GM19463 (cell line): Measurements from ENCODE around the gene MEF2A.
A peak's percentile ranks its signal among the peaks of the same experiment; 100 is the strongest.

Experiments used
- ATAC-seq: cut with Tn5 transposase; IDR thresholded peaks from one replicate; pipeline ENCODE4 v1.9.1; 2021; ENCODE audit warnings: mild to moderate bottlenecking, moderate library complexity; ENCODE audit not compliant: unreplicated experiment

The MEF2A gene

GRCh38 chr15:99696096-99696495 lies 130.3 kb downstream of the MEF2A start:
- no peak for ATAC-seq

DNA sequence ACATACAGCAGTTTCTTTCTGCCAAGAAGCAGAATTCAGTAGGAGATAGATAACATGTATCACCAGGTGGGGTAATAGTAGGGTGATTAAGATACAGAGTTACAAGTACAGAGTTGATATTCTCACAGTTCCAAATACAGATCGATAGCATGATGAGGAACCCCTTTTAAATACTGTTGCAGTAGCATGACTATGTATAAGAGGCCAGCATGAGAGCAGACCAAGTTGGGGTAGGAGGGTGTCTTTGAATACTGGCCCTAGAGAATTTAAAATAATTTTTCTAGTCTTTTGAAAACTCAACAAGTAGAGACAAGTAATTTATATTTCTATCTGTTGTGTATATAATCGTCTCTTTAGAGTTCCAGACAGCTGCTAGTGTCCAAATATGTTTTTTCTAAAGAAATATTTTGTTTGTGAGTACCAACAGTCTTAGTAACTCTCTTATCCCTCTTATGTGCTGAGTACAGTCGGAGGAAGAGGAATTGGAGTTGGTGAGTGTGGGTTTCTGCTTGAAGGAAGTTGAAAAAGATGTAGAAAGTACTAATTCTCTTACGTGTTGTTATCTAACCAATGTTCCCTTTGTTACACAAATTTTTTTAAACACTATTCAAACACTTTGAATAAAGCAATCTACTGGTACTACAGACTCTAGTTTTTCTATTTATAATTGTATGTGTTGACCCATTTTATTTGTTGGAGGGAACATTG lies 137.3 kb downstream of the MEF2A start:
- ATAC-seq, result no peak

GRCh38 chr15:99703603-99704443 lies 138.0 kb downstream of the MEF2A start:
- peak; percentile 52 for ATAC-seq

GRCh38 chr15:99704444-99704838 lies 138.7 kb downstream of the MEF2A start:
- ATAC-seq, result peak; percentile 57

DNA sequence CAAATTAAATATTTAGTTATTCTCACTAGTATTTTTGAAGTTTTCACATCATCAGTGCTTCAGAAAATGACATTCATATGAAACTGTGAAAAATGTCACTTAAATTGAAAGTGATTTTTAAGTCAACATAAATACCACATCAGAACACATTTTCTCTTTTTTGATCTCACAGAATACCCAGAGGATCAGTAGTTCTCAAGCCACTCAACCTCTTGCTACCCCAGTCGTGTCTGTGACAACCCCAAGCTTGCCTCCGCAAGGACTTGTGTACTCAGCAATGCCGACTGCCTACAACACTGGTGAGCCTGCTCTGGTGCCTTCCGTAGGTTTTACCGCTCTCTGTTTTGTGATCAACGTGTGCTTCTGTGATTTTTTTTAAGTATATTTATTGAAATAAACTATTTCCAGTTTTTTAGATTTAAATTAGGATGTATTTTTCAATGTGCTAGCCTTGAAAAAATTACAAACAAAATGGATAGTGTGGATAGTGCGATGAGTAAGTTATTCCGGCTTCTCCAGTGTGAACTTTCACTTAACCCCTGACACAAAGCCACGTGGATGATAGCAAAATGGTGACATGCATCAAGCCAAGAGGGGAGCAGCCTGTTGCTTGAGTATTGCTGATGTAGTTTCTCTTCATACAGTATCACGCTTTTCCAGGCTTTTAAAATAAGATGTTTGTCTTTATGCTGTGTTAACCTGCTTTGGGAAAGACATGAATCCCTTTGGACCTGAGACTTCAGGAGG lies 140.9 kb downstream of the MEF2A start:
- ATAC-seq, result no peak

DNA sequence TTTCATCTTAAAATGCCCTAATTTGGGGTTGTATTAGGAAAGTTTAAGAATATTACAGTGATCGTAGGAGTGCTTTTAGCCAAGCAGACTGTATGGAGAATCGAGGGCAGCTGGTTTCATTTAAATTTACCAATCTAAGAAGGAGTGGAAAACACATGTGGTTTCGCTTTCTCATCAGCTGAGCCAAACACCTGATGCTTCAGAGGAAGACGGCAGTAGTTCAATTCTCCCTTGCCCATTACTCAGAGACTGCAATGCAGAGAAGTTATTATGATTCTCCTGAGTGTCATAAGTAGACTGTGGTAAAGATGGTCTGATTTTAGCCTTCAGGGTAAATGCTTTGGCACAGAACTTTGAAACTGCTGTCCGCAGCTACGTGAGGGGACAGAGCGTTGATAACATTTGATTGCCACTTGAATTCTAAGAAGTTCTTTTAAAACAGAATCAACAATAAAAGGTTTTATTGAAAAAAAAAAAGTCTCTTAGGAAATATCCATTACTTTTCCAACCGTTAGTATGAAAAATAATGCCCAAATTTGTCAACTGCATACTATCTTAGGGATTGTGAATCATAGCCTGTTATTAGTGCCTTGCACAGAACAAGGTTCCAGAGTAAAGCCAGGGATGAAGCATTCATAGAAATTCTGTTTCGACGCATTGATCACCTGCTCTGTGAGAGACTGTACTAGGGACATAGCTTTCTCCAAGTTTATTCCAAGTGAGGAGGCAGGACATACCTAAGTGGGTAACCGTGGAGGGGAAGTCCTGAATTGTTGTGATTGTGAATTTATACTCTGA lies 141.9 kb downstream of the MEF2A start:
- no peak for ATAC-seq

DNA sequence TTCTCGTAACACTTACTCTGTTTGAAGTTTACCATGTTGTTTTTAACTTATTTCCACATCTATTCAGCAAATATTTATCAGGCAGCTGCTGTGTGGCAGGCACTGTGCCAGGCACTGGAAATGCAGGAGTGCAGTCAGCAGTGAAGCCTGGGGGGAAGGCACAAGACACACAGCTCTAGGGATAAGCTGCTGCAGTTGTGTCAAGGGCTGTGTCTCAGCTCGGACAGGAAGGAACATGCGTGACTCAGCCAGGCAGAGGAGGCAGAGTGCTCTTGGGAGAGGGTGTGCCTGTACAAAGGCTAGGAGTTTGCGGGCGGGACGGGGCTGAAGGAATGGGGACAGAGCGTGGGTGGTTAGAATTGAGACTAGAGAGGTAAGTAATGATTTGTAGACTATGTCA lies 142.8 kb downstream of the MEF2A start:
- ATAC-seq, result no peak

GRCh38 chr15:99709243-99709986 lies 143.6 kb downstream of the MEF2A start:
- ATAC-seq, result no peak

DNA sequence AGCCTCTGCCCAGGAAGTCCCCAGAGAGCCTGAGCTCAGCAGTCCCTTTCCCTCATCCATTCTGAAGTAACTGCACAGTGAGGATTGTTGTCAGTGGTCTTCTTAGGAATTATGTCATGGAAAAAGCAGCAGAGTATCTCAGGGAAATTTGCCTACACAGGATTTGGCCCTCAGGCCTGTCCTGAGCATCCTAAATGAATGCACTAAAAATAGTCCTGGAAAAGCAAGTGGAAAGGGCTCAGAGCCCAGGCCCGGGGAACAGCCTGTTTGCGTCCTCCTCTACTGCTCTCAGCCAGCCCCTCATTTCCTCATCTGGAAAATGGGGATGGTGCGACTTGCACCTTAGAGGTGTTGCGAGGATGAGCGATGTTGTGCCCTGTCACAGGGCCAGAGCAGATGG lies 145.8 kb downstream of the MEF2A start:
- ATAC-seq, result no peak

DNA sequence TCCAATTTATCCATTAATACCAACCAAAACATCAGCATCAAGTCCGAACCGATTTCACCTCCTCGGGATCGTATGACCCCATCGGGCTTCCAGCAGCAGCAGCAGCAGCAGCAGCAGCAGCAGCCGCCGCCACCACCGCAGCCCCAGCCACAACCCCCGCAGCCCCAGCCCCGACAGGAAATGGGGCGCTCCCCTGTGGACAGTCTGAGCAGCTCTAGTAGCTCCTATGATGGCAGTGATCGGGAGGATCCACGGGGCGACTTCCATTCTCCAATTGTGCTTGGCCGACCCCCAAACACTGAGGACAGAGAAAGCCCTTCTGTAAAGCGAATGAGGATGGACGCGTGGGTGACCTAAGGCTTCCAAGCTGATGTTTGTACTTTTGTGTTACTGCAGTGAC lies 146.6 kb downstream of the MEF2A start:
- ATAC-seq, result no peak

GRCh38 chr15:99716540-99717095 lies 150.8 kb downstream of the MEF2A start:
- no peak for ATAC-seq

GRCh38 chr15:99717161-99718009 lies 151.6 kb downstream of the MEF2A start:
- ATAC-seq, result peak; percentile 22

DNA sequence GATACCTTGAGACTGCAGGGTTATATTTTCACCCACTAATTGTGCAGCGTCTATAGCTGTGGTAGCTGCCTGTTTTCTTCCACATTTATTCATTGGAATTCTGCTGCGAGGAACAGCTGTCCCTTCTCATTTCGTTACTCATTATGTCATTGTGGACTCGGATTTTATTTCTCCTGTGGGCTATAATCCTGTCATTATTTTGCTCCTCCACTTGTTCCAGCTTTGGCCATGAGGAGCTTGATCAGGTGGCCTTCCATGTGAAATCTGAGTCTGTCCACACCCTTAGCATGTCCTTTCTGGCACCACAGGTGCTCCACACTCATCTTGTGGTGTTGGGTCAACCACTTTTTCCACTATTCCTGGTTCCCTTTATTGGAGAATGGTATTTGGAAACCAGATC lies 152.6 kb downstream of the MEF2A start:
- ATAC-seq, result no peak

- ATAC-seq, result peak; percentile 85
Observed at GRCh38 chr15:99719096-99719541, 153.3 kb downstream of the MEF2A start.

GRCh38 chr15:99720533-99720932 lies 154.7 kb downstream of the MEF2A start:
- ATAC-seq, result no peak

GRCh38 chr15:99721104-99721778 lies 155.5 kb downstream of the MEF2A start:
- no peak for ATAC-seq

DNA sequence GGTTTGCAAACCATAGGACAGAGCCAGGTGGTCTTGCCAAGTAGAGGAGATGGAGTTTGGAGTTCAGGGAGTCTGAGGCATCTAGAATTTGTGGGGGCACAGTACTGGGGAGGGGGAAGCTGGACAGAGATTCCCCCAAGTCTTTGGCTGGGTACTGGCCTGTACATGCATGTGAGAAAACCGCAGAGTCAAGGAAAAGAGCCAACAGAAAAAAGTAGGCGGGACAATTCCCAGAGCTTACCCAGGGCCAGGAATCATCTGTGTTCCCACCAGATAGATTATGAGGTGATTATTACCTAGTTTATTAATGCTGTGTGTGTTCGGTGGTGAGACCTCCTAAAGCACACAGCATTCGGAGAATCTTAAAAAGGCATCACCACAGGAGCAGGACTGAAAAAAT lies 156.1 kb downstream of the MEF2A start:
- ATAC-seq, result no peak

DNA sequence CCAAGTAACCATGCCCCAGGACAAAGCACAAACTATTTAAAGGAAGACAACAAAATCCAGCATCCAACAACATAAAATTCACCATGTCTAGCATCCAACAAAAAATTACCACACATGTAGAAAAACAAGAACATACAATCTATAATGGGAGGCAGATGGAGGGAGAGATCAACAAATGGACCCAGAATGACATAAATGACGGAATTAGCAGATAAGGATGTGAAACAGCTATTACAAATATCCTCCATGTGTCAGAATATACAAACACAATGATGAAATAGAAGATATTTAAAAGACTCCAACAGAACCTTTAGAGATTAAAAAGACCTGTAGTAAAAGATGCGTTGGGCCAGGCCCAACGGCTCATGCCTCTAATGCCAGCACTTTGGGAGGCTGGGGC lies 156.6 kb downstream of the MEF2A start:
- no peak for ATAC-seq
